ENCODE results near the gene CECR2. TPM values are rescaled to one million over a fixed set of nuclear protein-coding genes. Genes with fewer than 3 reads are reported as not detected.
"Not testable (repeated sequence)": the region's sequence is repeated elsewhere in the genome, so short reads cannot be mapped to it uniquely, and the experiment has no call there.

The CECR2 gene
- total RNA-seq, 3 donors from 2014 or later (not counting 1 experiment from before 2014, with no cell fraction given) = 0.02 to 0.45 TPM; not detected in 1

- Histone ChIP-seq H3K4me1 (ENCODE audit: control insufficient read depth, insufficient read depth, low read length) (no peaks in the 10 kb centered on the region), H3K27me3 (ENCODE audit: control insufficient read depth, insufficient read depth, low read length) (no peaks in the 10 kb centered on the region), H3K4me3 (ENCODE audit: low read length) (no peak overlapping the region), H3K36me3 (ENCODE audit: control insufficient read depth, insufficient read depth, low read length) (no peaks in the 10 kb centered on the region), H3K27ac (ENCODE audit: low read length) (no peak overlapping the region), H3K9me3 (ENCODE audit: control insufficient read depth, insufficient read depth, low read length) (no peaks in the 10 kb centered on the region)
- Mint-ChIP-seq H3K27me3 (ENCODE audit: low read depth in 2 of 2) (peaks cover 3 to 31% of the 10 kb centered on the region in 2 donors), H3K27ac (no peak overlapping the region), H3K36me3 (no peaks in the 10 kb centered on the region), H3K9me3 (no peaks in the 10 kb centered on the region), H3K4me1 (no peaks in the 10 kb centered on the region), H3K4me3 (no peak overlapping the region)
- WGBS (ENCODE audit: insufficient coverage) = 54% methylated on average over 2 of the region's 2 CpGs
- ATAC-seq = no peak
- TF ChIP-seq, protein P1, sequence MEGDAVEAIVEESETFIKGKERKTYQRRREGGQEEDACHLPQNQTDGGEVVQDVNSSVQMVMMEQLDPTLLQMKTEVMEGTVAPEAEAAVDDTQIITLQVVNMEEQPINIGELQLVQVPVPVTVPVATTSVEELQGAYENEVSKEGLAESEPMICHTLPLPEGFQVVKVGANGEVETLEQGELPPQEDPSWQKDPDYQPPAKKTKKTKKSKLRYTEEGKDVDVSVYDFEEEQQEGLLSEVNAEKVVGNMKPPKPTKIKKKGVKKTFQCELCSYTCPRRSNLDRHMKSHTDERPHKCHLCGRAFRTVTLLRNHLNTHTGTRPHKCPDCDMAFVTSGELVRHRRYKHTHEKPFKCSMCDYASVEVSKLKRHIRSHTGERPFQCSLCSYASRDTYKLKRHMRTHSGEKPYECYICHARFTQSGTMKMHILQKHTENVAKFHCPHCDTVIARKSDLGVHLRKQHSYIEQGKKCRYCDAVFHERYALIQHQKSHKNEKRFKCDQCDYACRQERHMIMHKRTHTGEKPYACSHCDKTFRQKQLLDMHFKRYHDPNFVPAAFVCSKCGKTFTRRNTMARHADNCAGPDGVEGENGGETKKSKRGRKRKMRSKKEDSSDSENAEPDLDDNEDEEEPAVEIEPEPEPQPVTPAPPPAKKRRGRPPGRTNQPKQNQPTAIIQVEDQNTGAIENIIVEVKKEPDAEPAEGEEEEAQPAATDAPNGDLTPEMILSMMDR (IDR thresholded peaks at IDR 0.05) = no peak
- intact Hi-C loops (cut with micrococcal nuclease) = no loop called here
- no peak for DNase-seq
These were observed 144.4 kb downstream of the CECR2 start for GRCh38 chr22:17513612-17514011.

- TF ChIP-seq, protein P1 (IDR thresholded peaks at IDR 0.05) = no peak
- H3K27me3 ChIP-seq (ENCODE audit: control insufficient read depth, insufficient read depth, low read length) = no peaks in the 10 kb centered on the region
- H3K4me1 ChIP-seq (ENCODE audit: control insufficient read depth, insufficient read depth, low read length) = no peaks in the 10 kb centered on the region
- Mint-ChIP-seq H3K27me3 (ENCODE audit: low read depth in 2 of 2) (peaks cover 3 to 36% of the 10 kb centered on the region in 2 donors), H3K36me3 (no peaks in the 10 kb centered on the region), H3K4me1 (no peaks in the 10 kb centered on the region), H3K27ac (no peak overlapping the region), H3K4me3 (no peak overlapping the region), H3K9me3 (no peaks in the 10 kb centered on the region)
- no peak overlapping the region for H3K27ac ChIP-seq (ENCODE audit: low read length)
- H3K9me3 ChIP-seq (ENCODE audit: control insufficient read depth, insufficient read depth, low read length) = no peaks in the 10 kb centered on the region
- no peaks in the 10 kb centered on the region for H3K36me3 ChIP-seq (ENCODE audit: control insufficient read depth, insufficient read depth, low read length)
- H3K4me3 ChIP-seq (ENCODE audit: low read length) = no peak overlapping the region
- no peak for ATAC-seq
- WGBS (ENCODE audit: insufficient coverage) = 89% methylated on average over 7 of the region's 7 CpGs
- intact Hi-C loops (cut with micrococcal nuclease) = no loop called here
- DNase-seq = no peak
These were observed 144.8 kb downstream of the CECR2 start for GRCh38 chr22:17514084-17514483.

DNA sequence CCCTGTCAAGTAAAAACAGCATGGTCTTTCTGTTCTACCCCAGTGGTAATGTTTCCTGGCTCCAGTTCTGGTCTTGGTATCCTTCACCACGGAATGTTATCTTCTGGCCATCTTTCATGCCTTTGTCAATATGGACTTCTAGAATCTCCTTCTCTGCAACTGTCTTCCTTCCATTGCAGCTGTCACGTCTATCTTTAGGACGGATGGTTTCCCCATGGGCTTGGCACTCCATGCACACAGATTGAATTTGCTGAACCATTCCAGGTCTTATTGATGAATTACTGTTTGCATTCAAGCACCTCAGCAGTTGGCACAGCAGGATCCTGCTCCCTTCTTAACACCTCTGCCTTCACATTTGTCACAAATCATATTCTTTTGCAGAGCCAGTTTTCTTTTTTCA is 149.1 kb downstream of the CECR2 start:
- H3K36me3 Mint-ChIP-seq = no peaks in the 10 kb centered on the region
- H3K4me1 Mint-ChIP-seq = no peaks in the 10 kb centered on the region
- ATAC-seq (no peak), DNase-seq (no peak)
- no peak overlapping the region for H3K4me3 Mint-ChIP-seq
- TF ChIP-seq, protein P1 (IDR thresholded peaks at IDR 0.05) = no peak
- H3K9me3 ChIP-seq (ENCODE audit: control insufficient read depth, insufficient read depth, low read length) = no peaks in the 10 kb centered on the region
- no peak overlapping the region for H3K4me3 ChIP-seq (ENCODE audit: low read length)
- H3K27ac Mint-ChIP-seq = no peak overlapping the region
- H3K27me3 Mint-ChIP-seq (ENCODE audit: low read depth in 2 of 2) = peaks cover 0 to 23% of the 10 kb centered on the region in 2 donors
- no peaks in the 10 kb centered on the region for H3K9me3 Mint-ChIP-seq
- no peak overlapping the region for H3K27ac ChIP-seq (ENCODE audit: low read length)
- H3K36me3 ChIP-seq (ENCODE audit: control insufficient read depth, insufficient read depth, low read length) = no peaks in the 10 kb centered on the region
- WGBS (ENCODE audit: insufficient coverage) = 77% methylated on average over 3 of the region's 3 CpGs
- H3K4me1 ChIP-seq (ENCODE audit: control insufficient read depth, insufficient read depth, low read length) = no peaks in the 10 kb centered on the region
- H3K27me3 ChIP-seq (ENCODE audit: control insufficient read depth, insufficient read depth, low read length) = no peaks in the 10 kb centered on the region
- intact Hi-C loops (cut with micrococcal nuclease) = no loop called here

DNA sequence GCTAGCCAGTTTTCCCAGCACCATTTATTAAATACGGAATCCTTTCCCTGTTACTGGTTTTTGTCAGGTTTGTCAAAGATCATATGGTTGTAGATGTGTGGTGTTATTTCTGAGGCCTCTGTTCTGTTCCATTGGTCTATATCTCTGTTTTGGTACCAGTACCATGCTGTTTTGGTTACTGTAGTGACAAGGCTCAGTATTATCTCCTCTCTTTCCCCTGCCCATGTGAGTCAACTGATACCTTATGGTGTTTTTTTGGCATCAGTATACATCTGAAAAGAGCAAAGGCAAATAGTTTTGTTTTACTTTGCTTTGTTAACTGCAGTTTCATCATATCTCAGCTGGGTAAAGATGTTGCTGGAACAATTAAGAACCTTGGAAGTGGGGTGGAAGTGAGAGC is 152.7 kb downstream of the CECR2 start:
- intact Hi-C loops (cut with micrococcal nuclease); ATAC-seq; H3K4me3 Mint-ChIP-seq; H3K4me1 Mint-ChIP-seq; H3K36me3 ChIP-seq (ENCODE audit: control insufficient read depth, insufficient read depth, low read length); DNase-seq; H3K27ac Mint-ChIP-seq; H3K9me3 Mint-ChIP-seq; H3K27ac ChIP-seq (ENCODE audit: low read length); H3K4me1 ChIP-seq (ENCODE audit: control insufficient read depth, insufficient read depth, low read length); H3K9me3 ChIP-seq (ENCODE audit: control insufficient read depth, insufficient read depth, low read length); H3K4me3 ChIP-seq (ENCODE audit: low read length); H3K36me3 Mint-ChIP-seq; H3K27me3 ChIP-seq (ENCODE audit: control insufficient read depth, insufficient read depth, low read length): not testable (repeated sequence)
- H3K27me3 Mint-ChIP-seq (ENCODE audit: low read depth in 2 of 2) = peaks cover 3 to 23% of the 10 kb centered on the region in 2 donors
- WGBS (ENCODE audit: insufficient coverage) = no CpG with 5 or more reads among the region's 1 CpG
